Activated CD4-positive, CD25-positive, alpha-beta regulatory T cell treated with anti-CD3 and anti-CD28 coated beads, Interleukin-2, amount 50 U/mL, for 72 hours (primary cell): Measurements from ENCODE around the gene NOC2L.

Source experiments
- DNase-seq: peaks from one replicate; pipeline ENCODE4 v3.0.0; 2021

Gene NOC2L

DNA sequence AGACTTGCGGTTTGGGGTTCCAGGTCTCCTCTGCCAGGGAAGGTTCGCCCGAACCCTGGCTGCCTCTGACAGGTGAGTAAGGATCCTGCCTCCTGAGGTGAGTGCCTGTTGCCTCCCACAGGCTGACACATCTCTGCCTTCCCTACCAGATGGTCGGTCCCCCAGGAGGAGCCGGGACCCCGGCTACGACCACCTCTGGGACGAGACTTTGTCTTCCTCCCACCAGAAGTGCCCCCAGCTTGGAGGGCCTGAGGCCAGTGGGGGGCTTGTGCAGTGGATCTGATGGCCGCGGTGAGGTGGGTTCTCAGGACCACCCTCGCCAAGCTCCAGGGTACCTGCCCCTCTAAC lies 15.2 kb upstream of the NOC2L start:
- no peak for DNase-seq

GRCh38 chr1:973459-974292 lies 14.6 kb upstream of the NOC2L start:
- no peak for DNase-seq

GRCh38 chr1:972726-973458 lies 13.8 kb upstream of the NOC2L start:
- no peak for DNase-seq

DNA sequence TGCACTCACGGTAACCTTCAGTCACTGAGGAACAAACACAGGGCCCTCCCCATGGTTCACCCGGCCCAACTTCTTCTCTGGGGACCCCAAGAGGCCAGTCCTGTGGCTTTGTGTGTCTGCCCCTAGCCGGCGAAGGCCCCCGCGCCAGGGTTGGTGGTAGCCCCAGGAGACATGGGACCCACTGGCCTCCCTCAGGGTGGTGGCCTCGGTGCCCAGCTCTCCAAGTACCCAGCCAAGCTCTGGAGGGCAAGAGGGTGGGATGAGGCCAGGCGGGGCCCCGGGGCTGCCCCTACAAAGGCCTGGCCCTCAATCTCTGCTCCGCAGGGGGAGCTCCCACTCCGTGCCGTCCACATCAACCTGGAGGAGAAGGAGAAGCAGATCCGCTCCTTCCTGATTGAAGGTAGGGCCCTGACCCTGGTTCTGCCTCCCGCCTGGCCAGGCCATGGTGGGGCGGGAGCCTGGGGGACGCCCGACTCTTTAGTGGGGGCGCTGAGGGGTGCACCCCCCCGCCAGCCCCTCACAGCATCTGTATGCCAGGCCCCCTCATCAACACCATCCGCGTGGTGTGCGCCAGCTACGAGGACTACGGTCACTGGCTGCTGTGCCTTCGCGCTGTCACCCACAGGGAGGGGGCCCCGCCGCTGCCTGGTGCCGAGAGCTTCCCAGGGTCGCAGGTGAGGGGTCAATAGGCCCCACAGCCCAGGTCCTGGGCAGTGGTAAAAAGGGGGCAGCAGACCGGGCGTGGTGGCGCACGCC lies 12.9 kb upstream of the NOC2L start:
- no peak for DNase-seq

- no peak for DNase-seq
Observed at GRCh38 chr1:970973-971730, 12.1 kb upstream of the NOC2L start.

DNA sequence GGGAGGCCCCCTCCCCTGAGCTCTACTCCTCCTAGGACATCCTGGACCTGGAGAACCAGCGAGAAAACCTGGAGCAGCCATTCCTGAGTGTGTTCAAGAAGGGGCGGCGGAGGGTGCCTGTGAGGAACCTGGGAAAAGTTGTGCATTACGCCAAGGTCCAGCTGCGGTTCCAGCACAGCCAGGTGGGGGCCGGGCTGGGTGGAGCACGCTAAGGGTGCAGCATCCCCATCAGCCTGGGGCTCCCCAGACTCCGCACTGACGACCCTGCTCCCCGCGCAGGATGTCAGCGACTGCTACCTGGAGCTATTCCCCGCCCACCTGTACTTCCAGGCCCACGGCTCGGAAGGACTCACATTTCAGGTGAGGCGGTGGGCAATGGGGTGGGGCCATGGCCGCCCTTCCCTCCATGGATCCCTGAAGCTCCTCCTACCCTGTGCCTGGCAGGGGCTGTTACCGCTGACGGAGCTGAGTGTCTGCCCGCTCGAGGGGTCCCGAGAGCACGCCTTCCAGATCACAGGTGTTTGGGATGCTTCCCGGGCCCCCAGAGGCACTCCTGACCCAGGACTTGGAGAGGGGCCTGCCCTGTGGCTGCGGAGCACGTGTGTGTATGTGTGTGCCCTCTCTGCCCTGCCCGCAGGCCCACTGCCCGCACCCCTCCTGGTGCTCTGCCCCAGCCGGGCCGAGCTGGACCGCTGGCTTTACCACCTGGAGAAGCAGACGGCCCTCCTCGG lies 11.4 kb upstream of the NOC2L start:
- no peak for DNase-seq

DNA sequence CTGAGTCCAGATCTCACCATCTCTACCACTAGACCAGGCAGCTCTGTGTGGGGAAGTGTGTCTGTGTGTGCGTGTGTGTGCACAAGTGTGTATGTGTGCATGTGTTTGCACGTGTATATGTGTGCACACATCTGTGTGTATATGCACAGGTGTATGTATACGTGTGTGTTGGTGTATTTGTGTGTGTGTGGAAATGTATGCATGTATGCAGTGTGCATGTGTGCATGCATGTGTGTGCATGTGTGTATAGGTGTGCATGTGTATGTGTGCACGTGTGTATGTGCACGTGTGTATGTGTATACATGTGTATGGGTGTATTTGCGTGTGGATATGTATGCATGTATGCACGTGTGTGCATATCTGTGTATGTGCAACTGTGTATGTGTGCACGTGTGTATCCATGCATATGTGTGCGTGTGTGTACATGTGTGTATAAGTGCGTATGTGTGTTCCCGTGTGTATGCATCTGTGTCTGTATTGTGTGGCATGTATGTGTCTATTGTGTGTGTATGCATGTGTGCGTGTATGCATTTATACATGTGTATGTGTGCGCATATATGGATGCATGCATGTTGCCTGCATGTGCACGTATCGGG lies 10.3 kb upstream of the NOC2L start:
- no peak for DNase-seq

DNA sequence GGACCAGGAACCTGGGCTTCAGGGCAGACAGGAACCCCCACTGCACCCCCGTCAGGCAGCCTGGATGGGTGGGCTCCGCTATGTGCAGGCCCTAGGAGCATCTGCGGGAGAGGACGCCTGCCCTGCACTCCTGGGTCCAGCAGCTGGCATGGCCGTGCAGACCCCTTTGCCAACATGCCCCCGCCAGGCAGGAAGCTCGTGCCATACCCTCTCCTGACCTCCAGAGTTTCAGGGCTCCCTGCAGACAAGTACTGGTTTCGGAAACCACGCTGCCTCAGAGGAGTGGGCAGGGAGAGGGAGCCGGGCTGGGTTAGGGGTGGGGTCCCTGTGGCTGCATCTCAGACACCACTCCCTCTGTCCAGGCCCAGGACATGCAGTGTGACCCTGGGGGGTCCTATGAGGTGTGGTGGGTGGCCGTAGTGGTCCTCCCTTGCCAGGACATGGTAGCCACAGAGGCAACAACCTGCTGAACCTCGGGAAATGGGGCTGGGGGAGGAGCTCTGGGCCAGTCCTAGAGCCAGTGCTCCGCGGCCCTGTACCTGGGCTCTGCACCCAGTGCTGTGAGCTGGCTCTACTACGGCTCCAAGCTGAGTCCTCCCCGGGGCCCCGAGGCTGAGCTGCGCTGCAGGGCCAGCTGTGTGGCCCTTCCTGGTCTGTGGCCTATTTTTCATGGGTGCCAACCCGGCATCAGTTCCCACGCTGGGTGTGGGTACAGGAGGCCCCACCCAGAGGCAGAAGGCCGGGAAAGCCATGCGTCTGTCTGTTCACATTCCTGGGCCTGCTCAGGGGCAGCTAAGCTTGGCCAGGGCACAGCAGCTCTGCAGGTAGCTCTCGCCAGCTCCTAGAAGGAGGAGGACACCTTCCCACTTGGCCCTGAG lies 8.6 kb upstream of the NOC2L start:
- no peak for DNase-seq

GRCh38 chr1:966704-967300 lies 7.7 kb upstream of the NOC2L start:
- DNase-seq = peak; percentile 80

GRCh38 chr1:966135-966703 lies 7.2 kb upstream of the NOC2L start, which contains the start of gene PLEKHN1:
TSS of gene PLEKHN1 (plus strand) at chr1:966482. CDS start at chr1:966532, 50 bp downstream.
- peak; percentile 66 for DNase-seq

GRCh38 chr1:965526-966134 lies 6.6 kb upstream of the NOC2L start:
- DNase-seq = no peak

GRCh38 chr1:964691-965525 lies 5.9 kb upstream of the NOC2L start:
- DNase-seq = no peak

- no peak for DNase-seq
Observed at GRCh38 chr1:963746-964525, 4.9 kb upstream of the NOC2L start.

DNA sequence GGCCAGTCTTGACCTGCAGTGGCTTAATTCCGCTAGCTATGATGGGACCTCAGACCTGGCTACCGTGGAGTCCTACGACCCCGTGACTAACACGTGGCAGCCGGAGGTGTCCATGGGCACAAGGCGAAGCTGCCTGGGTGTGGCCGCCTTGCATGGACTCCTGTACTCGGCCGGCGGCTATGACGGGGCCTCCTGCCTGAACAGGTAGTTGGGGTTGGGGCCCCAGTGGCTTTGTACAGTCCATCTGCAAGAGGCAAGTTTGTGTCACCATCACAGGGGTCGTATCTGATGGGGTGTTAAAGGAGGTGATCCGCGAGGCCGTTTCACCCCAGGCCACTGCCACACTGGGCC lies 4.2 kb upstream of the NOC2L start:
- DNase-seq = no peak

- DNase-seq = no peak
Observed at GRCh38 chr1:962381-963300, 3.6 kb upstream of the NOC2L start.

- no peak for DNase-seq
Observed at GRCh38 chr1:961132-961669, 2.1 kb upstream of the NOC2L start.
